Gastroesophageal sphincter (tissue), 4 donors: ENCODE data around the gene DZIP3. TPM values are rescaled to one million over a fixed set of nuclear protein-coding genes. Genes with fewer than 3 reads are reported as not detected.
"Not testable (repeated sequence)": the region's sequence is repeated elsewhere in the genome, so short reads cannot be mapped to it uniquely, and the experiment has no call there.

ENCODE experiments used
- ATAC-seq: fragments of 150-250 bp; one replicate; pipeline ENCODE4 v1.9.1; 2016; ENCODE audit warnings: mild to moderate bottlenecking, moderate library complexity
- H3K27ac ChIP-seq, 4 donors: fragments of 200-600 bp; sonication (generic) in 3 of 4; 1 replicate in 3 of 4; 2 replicates in 1 of 4; pipeline ENCODE4 v1.5.1; 2016 to 2019
- H3K27me3 ChIP-seq: fragments of 200-600 bp; sonication (generic); one replicate; pipeline ENCODE4 v1.5.1; 2019
- H3K36me3 ChIP-seq, 2 donors: fragments of 200-600 bp; sonication (generic); one replicate each; pipeline ENCODE4 v1.5.1; 2019; ENCODE audit warnings: control low read depth in 1 of 2
- H3K4me1 ChIP-seq, 3 donors: fragments of 200-600 bp; sonication (generic); 1 replicate in 2 of 3; 2 replicates in 1 of 3; pipeline ENCODE4 v1.5.1; 2016 to 2019; ENCODE audit warnings: control low read depth in 2 of 3
- H3K4me3 ChIP-seq, 2 donors: fragments of 200-600 bp; sonication (generic); one replicate each; pipeline ENCODE4 v1.5.1; 2019; ENCODE audit warnings: mild to moderate bottlenecking in 1 of 2, moderate library complexity in 1 of 2
- H3K9me3 ChIP-seq, 3 donors: fragments of 200-600 bp; sonication (generic); one replicate each; pipeline ENCODE4 v1.5.1; 2017 to 2019; ENCODE audit warnings: control low read depth in 2 of 3
- EP300 ChIP-seq: sonication (generic); formaldehyde crosslinking; IDR thresholded peaks from one replicate; pipeline ENCODE4 v1.6.1; 2017; ENCODE audit warnings: antibody characterized with exemption, mild to moderate bottlenecking
- POLR2A ChIP-seq, 2 donors: fragments of 450-650 bp; IDR thresholded peaks; one replicate each; pipeline ENCODE4 v1.6.1; 2017; ENCODE audit warnings: antibody characterized with exemption in 2 of 2, mild to moderate bottlenecking in 2 of 2, moderate library complexity in 1 of 2
- POLR2AphosphoS5 ChIP-seq: sonication (generic); formaldehyde crosslinking; IDR thresholded peaks from one replicate; pipeline ENCODE4 v1.6.1; 2017; ENCODE audit warnings: antibody characterized with exemption
- WGBS, 2 donors: methylation state at CpG; one replicate each; pipeline ENCODE4 v1.1.5; 2018; ENCODE audit warnings: low coverage in 1 of 2; 5-methylcytosine and 5-hydroxymethylcytosine counted together
- total RNA-seq, 4 donors: library from RNA; depleted of rRNA; stranded (reverse); fragments of >200 nt; gene quantifications; one replicate each; pipeline ENCODE4 v1.1.0, GENCODE V29; 2016
- TF ChIP-seq, protein P1 (sequence below), 4 experiments: fragments of 200-600 bp in 2 of 4; fragments of 450-650 bp in 2 of 4; sonication (generic) in 1 of 4; IDR thresholded peaks; one replicate each; pipeline ENCODE4 v1.5.1; 2017 to 2019; ENCODE audit warnings: antibody characterized with exemption in 4 of 4, mild to moderate bottlenecking in 2 of 4, moderate library complexity in 2 of 4

Gene DZIP3
- total RNA-seq, 4 donors from 2014 or later = 8.3 to 20.5 (median 10.0) TPM

DNA sequence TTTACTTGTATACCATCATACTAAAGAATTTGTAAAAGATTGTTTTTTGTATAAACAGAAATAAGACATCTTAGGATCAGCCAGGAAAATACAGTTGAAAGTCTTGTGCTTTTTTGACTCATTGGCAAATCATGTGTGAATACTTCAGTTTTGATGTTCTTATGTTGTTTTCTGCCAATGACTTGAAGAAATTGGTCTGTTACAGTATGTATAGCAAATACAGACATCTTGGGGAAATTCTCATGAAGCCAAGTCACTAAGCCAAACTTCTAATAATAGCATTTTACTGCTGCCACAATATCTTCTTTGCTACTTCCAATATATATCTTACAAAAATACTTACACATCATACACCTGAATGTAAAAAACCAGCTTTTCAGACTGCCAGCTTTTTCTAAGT, 83.2 kb downstream of the DZIP3 start:
- ATAC-seq = no peak
- Histone ChIP-seq H3K27ac (no peak overlapping the region), H3K4me1 (no peaks in the 10 kb centered on the region), H3K9me3 (no peaks in the 10 kb centered on the region), H3K36me3 (peaks cover 0 to 52% of the 10 kb centered on the region in 2 donors), H3K4me3 (no peak overlapping the region), H3K27me3 (no peaks in the 10 kb centered on the region)
- no peak for TF ChIP-seq POLR2A (IDR thresholded peaks at IDR 0.05)
- no peak for TF ChIP-seq POLR2AphosphoS5

DNA sequence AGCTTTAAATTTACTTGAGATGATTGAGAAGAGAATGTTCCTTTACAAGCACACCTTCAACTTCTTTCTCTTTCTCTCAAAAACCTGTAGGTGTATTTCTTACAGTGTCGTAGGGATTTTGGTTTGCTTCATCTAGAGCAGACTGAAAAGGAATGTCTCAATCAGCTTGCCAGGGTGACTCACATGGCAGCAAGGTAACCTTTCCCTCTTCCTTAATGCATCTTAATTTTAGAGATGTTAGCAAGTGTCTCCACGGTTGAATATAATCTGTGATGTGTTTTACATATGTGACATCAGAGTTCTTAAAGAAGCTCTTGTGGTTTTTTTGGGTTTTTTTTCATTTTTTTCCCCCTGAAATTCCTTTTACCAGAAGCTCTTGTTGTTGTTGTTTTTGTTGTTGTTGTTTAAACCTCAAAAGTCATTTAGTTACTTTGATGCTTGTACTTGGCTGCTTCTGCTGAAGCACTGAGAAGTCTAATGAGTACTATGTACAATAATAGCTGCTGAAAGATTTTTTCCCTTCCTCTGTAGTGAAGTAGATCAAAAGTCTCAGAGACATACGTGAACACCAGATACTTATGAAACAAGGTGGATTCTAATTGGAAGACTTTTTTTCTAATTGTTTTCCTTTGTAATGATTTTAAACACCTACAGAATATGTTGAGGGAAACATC, 84.6 kb downstream of the DZIP3 start:
- no peak overlapping the region for H3K27ac ChIP-seq
- no peak overlapping the region for H3K4me3 ChIP-seq
- WGBS, 2 donors = 84 to 89% methylated on average over 3 of the region's 3 CpGs
- ATAC-seq = no peak
- H3K4me1 ChIP-seq = no peaks in the 10 kb centered on the region
- H3K9me3 ChIP-seq = no peaks in the 10 kb centered on the region
- no peak for TF ChIP-seq POLR2A (IDR thresholded peaks at IDR 0.05)
- TF ChIP-seq, protein P1, sequence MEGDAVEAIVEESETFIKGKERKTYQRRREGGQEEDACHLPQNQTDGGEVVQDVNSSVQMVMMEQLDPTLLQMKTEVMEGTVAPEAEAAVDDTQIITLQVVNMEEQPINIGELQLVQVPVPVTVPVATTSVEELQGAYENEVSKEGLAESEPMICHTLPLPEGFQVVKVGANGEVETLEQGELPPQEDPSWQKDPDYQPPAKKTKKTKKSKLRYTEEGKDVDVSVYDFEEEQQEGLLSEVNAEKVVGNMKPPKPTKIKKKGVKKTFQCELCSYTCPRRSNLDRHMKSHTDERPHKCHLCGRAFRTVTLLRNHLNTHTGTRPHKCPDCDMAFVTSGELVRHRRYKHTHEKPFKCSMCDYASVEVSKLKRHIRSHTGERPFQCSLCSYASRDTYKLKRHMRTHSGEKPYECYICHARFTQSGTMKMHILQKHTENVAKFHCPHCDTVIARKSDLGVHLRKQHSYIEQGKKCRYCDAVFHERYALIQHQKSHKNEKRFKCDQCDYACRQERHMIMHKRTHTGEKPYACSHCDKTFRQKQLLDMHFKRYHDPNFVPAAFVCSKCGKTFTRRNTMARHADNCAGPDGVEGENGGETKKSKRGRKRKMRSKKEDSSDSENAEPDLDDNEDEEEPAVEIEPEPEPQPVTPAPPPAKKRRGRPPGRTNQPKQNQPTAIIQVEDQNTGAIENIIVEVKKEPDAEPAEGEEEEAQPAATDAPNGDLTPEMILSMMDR (IDR thresholded peaks at IDR 0.05) = no peak
- no peak for TF ChIP-seq EP300
- no peak for TF ChIP-seq POLR2AphosphoS5
- H3K27me3 ChIP-seq = no peaks in the 10 kb centered on the region
- H3K36me3 ChIP-seq = peaks cover 0 to 67% of the 10 kb centered on the region in 2 donors

DNA sequence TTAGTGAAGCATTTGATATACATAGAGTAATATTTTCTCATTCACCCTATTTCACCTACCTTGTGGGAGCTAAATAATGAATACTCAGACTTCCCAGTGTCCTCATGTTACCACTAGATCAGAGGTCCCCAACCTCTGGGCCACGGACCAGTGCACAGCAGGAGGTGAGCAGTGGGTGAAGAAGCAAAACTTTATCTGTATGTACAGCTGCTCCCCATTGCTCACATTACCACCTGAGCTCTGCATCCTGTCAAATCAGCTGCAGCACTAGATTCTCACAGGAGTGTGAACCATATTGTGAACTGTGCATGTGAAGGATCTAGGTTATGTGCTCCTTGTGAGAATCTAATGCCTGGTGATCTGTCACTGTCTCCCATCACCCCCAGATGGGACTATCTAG, 88.3 kb downstream of the DZIP3 start:
- Histone ChIP-seq H3K27ac (no peak overlapping the region), H3K9me3 (no peaks in the 10 kb centered on the region), H3K4me3 (no peak overlapping the region), H3K27me3 (no peaks in the 10 kb centered on the region), H3K36me3 (peaks cover 0 to 53% of the 10 kb centered on the region in 2 donors), H3K4me1 (no peaks in the 10 kb centered on the region)
- WGBS, 2 donors = 40% methylated on average over 1 of the region's 1 CpG; no CpG with 5 or more reads in 1 of the 2 donors
- no peak for ATAC-seq
- no peak for TF ChIP-seq EP300
- TF ChIP-seq, protein P1 (IDR thresholded peaks at IDR 0.05) = no peak
- TF ChIP-seq POLR2AphosphoS5 = no peak
- no peak for TF ChIP-seq POLR2A (IDR thresholded peaks at IDR 0.05)

DNA sequence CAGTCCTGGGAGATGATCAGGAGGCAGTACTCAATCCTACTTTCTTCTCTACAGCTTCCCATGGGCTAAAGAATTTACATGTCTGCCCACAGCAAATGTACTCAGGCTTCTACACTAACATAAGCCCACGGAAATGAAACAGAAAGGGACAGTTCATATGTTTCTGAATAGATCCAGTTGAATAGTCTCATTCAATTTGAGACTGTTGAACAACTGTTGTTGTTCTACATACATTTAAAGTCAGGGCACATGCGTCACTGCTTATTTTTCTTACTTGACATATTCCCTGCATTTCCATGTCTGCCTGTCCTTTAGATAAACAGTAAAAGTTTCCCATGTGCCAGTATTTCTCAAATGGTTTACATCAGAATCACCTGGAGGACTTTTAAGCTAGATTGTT, 102.8 kb downstream of the DZIP3 start:
- peaks cover 3 to 77% of the 10 kb centered on the region in 2 donors for H3K36me3 ChIP-seq
- not testable (repeated sequence) for ATAC-seq
- 75 to 100% methylated on average over 2 of the region's 2 CpGs for WGBS, 2 donors

DNA sequence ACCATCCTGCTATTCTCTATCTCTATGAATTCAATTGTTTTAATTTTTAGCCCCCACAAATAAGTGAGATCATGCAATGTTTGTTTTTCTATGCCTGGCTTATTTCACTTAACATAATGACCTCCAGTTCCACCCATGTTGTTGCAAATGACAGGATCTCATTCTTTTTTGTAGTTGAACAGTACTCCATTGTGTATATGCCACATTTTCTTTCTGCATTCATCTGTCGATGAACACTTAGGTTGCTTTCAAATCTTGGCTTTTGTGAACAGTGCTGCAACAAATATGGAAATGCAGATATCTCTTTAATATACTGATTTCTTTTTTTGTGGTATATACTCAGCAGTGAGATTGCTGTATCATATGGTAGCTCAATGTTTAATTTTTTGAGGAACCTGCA, 108.9 kb downstream of the DZIP3 start:
- no peak for ATAC-seq
- Histone ChIP-seq H3K27ac (no peak overlapping the region), H3K9me3 (peaks cover 0 to 6% (median 0%) of the 10 kb centered on the region in 3 donors), H3K27me3 (no peaks in the 10 kb centered on the region), H3K4me1 (no peaks in the 10 kb centered on the region), H3K4me3 (no peak overlapping the region), H3K36me3 (peaks cover 0 to 20% of the 10 kb centered on the region in 2 donors)
- TF ChIP-seq, protein P1 (IDR thresholded peaks at IDR 0.05) = no peak
- TF ChIP-seq POLR2A (IDR thresholded peaks at IDR 0.05) (no peak), POLR2AphosphoS5 (no peak), EP300 (no peak)
- WGBS, 2 donors = 63 to 83% methylated on average over 1 of the region's 1 CpG

More for the DNA sequence above, 102.8 kb downstream of the DZIP3 start:
- H3K27me3 ChIP-seq, H3K4me1 ChIP-seq, H3K27ac ChIP-seq, H3K4me3 ChIP-seq, H3K9me3 ChIP-seq: not testable (repeated sequence)

DNA sequence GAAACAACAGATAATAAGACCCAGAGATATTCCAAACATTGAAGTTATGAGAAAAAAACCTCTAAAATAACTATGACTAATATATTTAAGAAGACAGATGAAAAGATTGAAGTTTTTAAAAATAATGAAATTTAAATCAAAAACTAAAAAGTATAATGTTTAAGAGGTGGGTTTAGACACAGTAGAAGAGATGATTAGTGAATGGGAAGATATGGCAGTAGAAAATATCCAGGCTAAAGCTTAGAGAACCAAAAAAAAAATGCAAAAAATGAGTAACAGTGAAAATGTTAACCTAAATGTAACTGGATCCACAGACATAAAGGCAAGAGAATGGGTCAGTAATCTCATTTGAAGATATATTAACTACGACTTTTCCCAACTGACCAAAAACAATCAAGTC, 115.5 kb downstream of the DZIP3 start:
- peaks cover 0 to 20% (median 0%) of the 10 kb centered on the region in 3 donors for H3K9me3 ChIP-seq
- H3K4me3 ChIP-seq = no peak overlapping the region
- TF ChIP-seq, protein P1 (IDR thresholded peaks at IDR 0.05) = no peak
- TF ChIP-seq POLR2A (IDR thresholded peaks at IDR 0.05) (no peak), EP300 (no peak), POLR2AphosphoS5 (no peak)
- ATAC-seq = no peak
- 80% methylated on average over 1 of the region's 1 CpG; no CpG with 5 or more reads in 1 of the 2 donors for WGBS, 2 donors
- H3K27ac ChIP-seq = no peak overlapping the region
- no peaks in the 10 kb centered on the region for H3K36me3 ChIP-seq
- no peaks in the 10 kb centered on the region for H3K27me3 ChIP-seq
- H3K4me1 ChIP-seq = no peaks in the 10 kb centered on the region
